Measurements from ENCODE around the gene SLC5A7.

SLC5A7 gene

DNA sequence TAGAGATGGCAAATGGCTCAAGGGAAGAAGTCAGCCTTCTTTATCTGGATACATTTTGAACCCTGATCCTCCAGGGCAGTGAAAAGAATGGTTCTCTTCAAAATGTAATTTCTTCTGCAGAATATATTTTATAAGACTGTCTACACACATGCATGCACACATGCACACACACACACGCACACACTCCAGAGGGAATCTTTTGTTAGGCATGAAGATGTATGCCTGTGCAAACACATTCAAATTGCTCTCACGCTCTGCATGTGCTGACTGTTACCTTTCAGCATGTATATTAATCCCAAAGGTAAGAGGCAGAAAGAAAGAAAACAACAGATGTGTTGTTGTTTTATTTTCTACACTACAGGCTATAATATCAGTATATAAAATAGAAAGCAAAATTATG is 43.2 kb downstream of the SLC5A7 start:
- Histone ChIP-seq H3K27ac (ENCODE audit: insufficient read depth in 1 of 2, low read depth in 1 of 2, low read length in 2 of 2, poor library complexity in 1 of 2, severe bottlenecking in 2 of 2) (no peak overlapping the region), H3K36me3 (ENCODE audit: control insufficient read depth in 4 of 4, insufficient read depth in 4 of 4, low read length in 3 of 4) (no peaks in the 10 kb centered on the region), H3K9me3 (ENCODE audit: control extremely low read depth in 1 of 5, control insufficient read depth in 4 of 5, insufficient read depth in 2 of 5, low read depth in 1 of 5, low read length in 4 of 5) (peaks cover 0 to 9% (median 0%) of the 10 kb centered on the region in 5 experiments), H3K4me1 (ENCODE audit: control extremely low read depth in 1 of 4, control insufficient read depth in 4 of 4, insufficient read depth in 4 of 4, low read length in 3 of 4) (no peaks in the 10 kb centered on the region), H3K27me3 (replicated peaks in 2 of 5; ENCODE audit: control insufficient read depth in 4 of 5, insufficient read depth in 5 of 5, low read length in 4 of 5) (no peaks in the 10 kb centered on the region), H3K4me3 (ENCODE audit: control insufficient read depth in 1 of 7, extremely low read depth in 1 of 7, insufficient read depth in 4 of 7, low read depth in 2 of 7, low read length in 6 of 7) (no peak overlapping the region)
- WGBS (ENCODE audit: insufficient coverage): no CpG with 5 or more reads among the region's 2 CpGs
- DNase-seq: no peak
- CTCF ChIA-PET: no interaction called here
- POLR2A ChIA-PET: no interaction called here

- no peaks in the 10 kb centered on the region for H3K27me3 ChIP-seq (replicated peaks in 2 of 5; ENCODE audit: control insufficient read depth in 4 of 5, insufficient read depth in 5 of 5, low read length in 4 of 5)
- POLR2A ChIA-PET: no interaction called here
- DNase-seq: no peak
- H3K27ac ChIP-seq (ENCODE audit: insufficient read depth in 1 of 2, low read depth in 1 of 2, low read length in 2 of 2, poor library complexity in 1 of 2, severe bottlenecking in 2 of 2): no peak overlapping the region
- WGBS (ENCODE audit: insufficient coverage): 89% methylated on average over 1 of the region's 2 CpGs
- no peaks in the 10 kb centered on the region for H3K4me1 ChIP-seq (ENCODE audit: control extremely low read depth in 1 of 4, control insufficient read depth in 4 of 4, insufficient read depth in 4 of 4, low read length in 3 of 4)
- H3K4me3 ChIP-seq (ENCODE audit: control insufficient read depth in 1 of 7, extremely low read depth in 1 of 7, insufficient read depth in 4 of 7, low read depth in 2 of 7, low read length in 6 of 7): no peak overlapping the region
- CTCF ChIA-PET: no interaction called here
- H3K36me3 ChIP-seq (ENCODE audit: control insufficient read depth in 4 of 4, insufficient read depth in 4 of 4, low read length in 3 of 4): no peaks in the 10 kb centered on the region
- H3K9me3 ChIP-seq (ENCODE audit: control extremely low read depth in 1 of 5, control insufficient read depth in 4 of 5, insufficient read depth in 2 of 5, low read depth in 1 of 5, low read length in 4 of 5): peaks cover 0 to 9% (median 0%) of the 10 kb centered on the region in 5 experiments
Measured at GRCh38 chr2:108029912-108030311, 43.6 kb downstream of the SLC5A7 start.

- Histone ChIP-seq H3K4me3 (ENCODE audit: control insufficient read depth in 1 of 7, extremely low read depth in 1 of 7, insufficient read depth in 4 of 7, low read depth in 2 of 7, low read length in 6 of 7) (no peak overlapping the region), H3K9me3 (ENCODE audit: control extremely low read depth in 1 of 5, control insufficient read depth in 4 of 5, insufficient read depth in 2 of 5, low read depth in 1 of 5, low read length in 4 of 5) (peaks cover 0 to 9% (median 1%) of the 10 kb centered on the region in 5 experiments), H3K27me3 (replicated peaks in 2 of 5; ENCODE audit: control insufficient read depth in 4 of 5, insufficient read depth in 5 of 5, low read length in 4 of 5) (no peaks in the 10 kb centered on the region), H3K36me3 (ENCODE audit: control insufficient read depth in 4 of 4, insufficient read depth in 4 of 4, low read length in 3 of 4) (no peaks in the 10 kb centered on the region), H3K27ac (ENCODE audit: insufficient read depth in 1 of 2, low read depth in 1 of 2, low read length in 2 of 2, poor library complexity in 1 of 2, severe bottlenecking in 2 of 2) (no peak overlapping the region), H3K4me1 (ENCODE audit: control extremely low read depth in 1 of 4, control insufficient read depth in 4 of 4, insufficient read depth in 4 of 4, low read length in 3 of 4) (no peaks in the 10 kb centered on the region)
- WGBS (ENCODE audit: insufficient coverage): 91% methylated on average over 20 of the region's 23 CpGs
- ChIA-PET POLR2A (no interaction called here), CTCF (no interaction called here)
- no peak for DNase-seq
Measured at GRCh38 chr2:108031471-108031941, 45.2 kb downstream of the SLC5A7 start.

- no peaks in the 10 kb centered on the region for H3K36me3 ChIP-seq (ENCODE audit: control insufficient read depth in 4 of 4, insufficient read depth in 4 of 4, low read length in 3 of 4)
- ChIA-PET POLR2A (no interaction called here), CTCF (no interaction called here)
- DNase-seq: peak in 2 of 3 donors; percentile 0 to 1
- H3K9me3 ChIP-seq (ENCODE audit: control extremely low read depth in 1 of 5, control insufficient read depth in 4 of 5, insufficient read depth in 2 of 5, low read depth in 1 of 5, low read length in 4 of 5): peaks cover 0 to 9% (median 1%) of the 10 kb centered on the region in 5 experiments
- no peak overlapping the region for H3K4me3 ChIP-seq (ENCODE audit: control insufficient read depth in 1 of 7, extremely low read depth in 1 of 7, insufficient read depth in 4 of 7, low read depth in 2 of 7, low read length in 6 of 7)
- no peak overlapping the region for H3K27ac ChIP-seq (ENCODE audit: insufficient read depth in 1 of 2, low read depth in 1 of 2, low read length in 2 of 2, poor library complexity in 1 of 2, severe bottlenecking in 2 of 2)
- H3K27me3 ChIP-seq (replicated peaks in 2 of 5; ENCODE audit: control insufficient read depth in 4 of 5, insufficient read depth in 5 of 5, low read length in 4 of 5): no peaks in the 10 kb centered on the region
- H3K4me1 ChIP-seq (ENCODE audit: control extremely low read depth in 1 of 4, control insufficient read depth in 4 of 4, insufficient read depth in 4 of 4, low read length in 3 of 4): no peaks in the 10 kb centered on the region
Measured at GRCh38 chr2:108034843-108035242, 48.5 kb downstream of the SLC5A7 start.

GRCh38 chr2:108048752-108049151 is 62.4 kb downstream of the SLC5A7 start:
- DNase-seq: no peak
- POLR2A ChIA-PET: no interaction called here
- Histone ChIP-seq H3K4me3 (ENCODE audit: control insufficient read depth in 1 of 7, extremely low read depth in 1 of 7, insufficient read depth in 4 of 7, low read depth in 2 of 7, low read length in 6 of 7) (no peak overlapping the region), H3K27ac (ENCODE audit: insufficient read depth in 1 of 2, low read depth in 1 of 2, low read length in 2 of 2, poor library complexity in 1 of 2, severe bottlenecking in 2 of 2) (no peak overlapping the region), H3K9me3 (ENCODE audit: control extremely low read depth in 1 of 5, control insufficient read depth in 4 of 5, insufficient read depth in 2 of 5, low read depth in 1 of 5, low read length in 4 of 5) (peaks cover 0 to 4% (median 0%) of the 10 kb centered on the region in 5 experiments), H3K27me3 (replicated peaks in 2 of 5; ENCODE audit: control insufficient read depth in 4 of 5, insufficient read depth in 5 of 5, low read length in 4 of 5) (peaks cover 0 to 2% (median 0%) of the 10 kb centered on the region in 5 experiments), H3K4me1 (ENCODE audit: control extremely low read depth in 1 of 4, control insufficient read depth in 4 of 4, insufficient read depth in 4 of 4, low read length in 3 of 4) (no peaks in the 10 kb centered on the region), H3K36me3 (ENCODE audit: control insufficient read depth in 4 of 4, insufficient read depth in 4 of 4, low read length in 3 of 4) (no peaks in the 10 kb centered on the region)
- CTCF ChIA-PET: no interaction called here
- 95% methylated on average over 3 of the region's 5 CpGs for WGBS (ENCODE audit: insufficient coverage)

DNA sequence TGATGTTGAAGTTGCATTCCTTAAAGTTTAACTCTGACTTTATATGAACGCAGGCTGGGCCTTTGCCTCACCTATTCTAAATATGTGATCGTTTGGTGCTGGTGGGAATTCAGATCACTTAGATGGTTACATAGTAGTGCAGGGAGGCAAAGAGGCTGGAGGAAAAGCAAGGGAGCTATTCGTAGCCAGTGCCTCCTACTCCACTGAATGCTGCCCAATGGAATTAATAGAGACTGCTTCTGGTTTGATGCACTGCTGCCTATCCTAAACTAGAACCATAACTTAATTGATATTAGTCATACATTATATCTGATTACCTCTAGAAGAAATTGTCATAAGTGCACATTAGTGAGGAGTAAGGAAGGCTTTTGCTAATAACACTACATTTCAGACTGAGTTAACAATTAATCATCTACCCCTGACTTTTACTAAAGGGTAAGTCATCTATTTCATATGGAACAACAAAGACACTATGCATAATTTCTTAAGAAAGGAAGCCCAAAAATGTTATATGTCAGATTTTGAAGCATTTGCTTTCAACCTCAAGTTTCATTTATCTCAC is 72.3 kb downstream of the SLC5A7 start:
- Histone ChIP-seq H3K4me1 (ENCODE audit: control extremely low read depth in 1 of 4, control insufficient read depth in 4 of 4, insufficient read depth in 4 of 4, low read length in 3 of 4) (no peaks in the 10 kb centered on the region), H3K36me3 (ENCODE audit: control insufficient read depth in 4 of 4, insufficient read depth in 4 of 4, low read length in 3 of 4) (no peaks in the 10 kb centered on the region), H3K27me3 (replicated peaks in 2 of 5; ENCODE audit: control insufficient read depth in 4 of 5, insufficient read depth in 5 of 5, low read length in 4 of 5) (peaks cover 0 to 2% (median 0%) of the 10 kb centered on the region in 5 experiments), H3K27ac (ENCODE audit: insufficient read depth in 1 of 2, low read depth in 1 of 2, low read length in 2 of 2, poor library complexity in 1 of 2, severe bottlenecking in 2 of 2) (no peak overlapping the region), H3K4me3 (ENCODE audit: control insufficient read depth in 1 of 7, extremely low read depth in 1 of 7, insufficient read depth in 4 of 7, low read depth in 2 of 7, low read length in 6 of 7) (no peak overlapping the region), H3K9me3 (ENCODE audit: control extremely low read depth in 1 of 5, control insufficient read depth in 4 of 5, insufficient read depth in 2 of 5, low read depth in 1 of 5, low read length in 4 of 5) (no peaks in the 10 kb centered on the region)
- ChIA-PET POLR2A (no interaction called here), CTCF (no interaction called here)
- DNase-seq: no peak
- WGBS (ENCODE audit: insufficient coverage): 93% methylated on average over 3 of the region's 3 CpGs

DNA sequence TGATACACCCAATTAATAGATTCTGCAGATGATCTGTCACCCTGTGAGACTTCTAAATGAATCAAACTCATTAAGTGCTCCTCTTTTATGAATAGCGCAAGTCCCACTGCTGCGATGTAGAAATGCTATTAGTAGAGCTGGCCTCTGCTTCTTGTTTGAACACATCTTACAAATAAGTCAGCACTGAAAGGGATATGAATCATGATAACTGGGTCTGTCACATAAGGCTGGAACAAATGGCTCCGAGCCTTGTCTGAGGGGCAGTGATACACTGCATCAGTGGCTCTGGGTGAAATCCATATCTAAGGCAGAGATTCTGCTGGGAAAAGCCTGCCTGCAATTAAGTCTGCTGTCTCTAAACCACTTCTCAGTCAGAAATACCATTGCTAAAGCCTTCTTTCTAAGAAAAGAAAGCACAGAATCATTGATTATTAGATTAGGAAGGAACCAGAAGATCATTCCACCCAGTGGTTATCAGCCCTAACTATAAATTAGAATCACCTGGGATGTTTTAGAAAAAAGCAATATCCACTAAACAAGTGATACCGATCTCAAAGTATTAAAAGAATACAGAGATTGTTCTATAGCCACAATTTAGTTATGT is 75.2 kb downstream of the SLC5A7 start:
- Histone ChIP-seq H3K36me3 (ENCODE audit: control insufficient read depth in 4 of 4, insufficient read depth in 4 of 4, low read length in 3 of 4) (no peaks in the 10 kb centered on the region), H3K4me1 (ENCODE audit: control extremely low read depth in 1 of 4, control insufficient read depth in 4 of 4, insufficient read depth in 4 of 4, low read length in 3 of 4) (no peaks in the 10 kb centered on the region), H3K4me3 (ENCODE audit: control insufficient read depth in 1 of 7, extremely low read depth in 1 of 7, insufficient read depth in 4 of 7, low read depth in 2 of 7, low read length in 6 of 7) (no peak overlapping the region), H3K9me3 (ENCODE audit: control extremely low read depth in 1 of 5, control insufficient read depth in 4 of 5, insufficient read depth in 2 of 5, low read depth in 1 of 5, low read length in 4 of 5) (no peaks in the 10 kb centered on the region), H3K27me3 (replicated peaks in 2 of 5; ENCODE audit: control insufficient read depth in 4 of 5, insufficient read depth in 5 of 5, low read length in 4 of 5) (peaks cover 0 to 4% (median 0%) of the 10 kb centered on the region in 5 experiments), H3K27ac (ENCODE audit: insufficient read depth in 1 of 2, low read depth in 1 of 2, low read length in 2 of 2, poor library complexity in 1 of 2, severe bottlenecking in 2 of 2) (no peak overlapping the region)
- CTCF ChIA-PET: no interaction called here
- POLR2A ChIA-PET: no interaction called here
- no peak for DNase-seq
- 96% methylated on average over 3 of the region's 4 CpGs for WGBS (ENCODE audit: insufficient coverage)

Data from common myeloid progenitor, CD34-positive (primary cell).